C4-2B (cell line): ENCODE measurements around the gene SEMA6A.

Experiments used
- H3K27ac ChIP-seq: fragments of 450-650 bp; 2 replicates; pipeline ENCODE4 v1.5.1; 2017
- CTCF ChIP-seq: fragments of 450-650 bp; conservative IDR thresholded peaks from 2 replicates; pipeline ENCODE4 v1.5.1; 2017; ENCODE audit warnings: mild to moderate bottlenecking
- ZFX ChIP-seq: fragments of 450-650 bp; IDR thresholded peaks from 2 replicates; pipeline ENCODE4 v1.6.1; 2017

Gene SEMA6A

GRCh38 chr5:116534964-116535651 lies 39.5 kb downstream of the SEMA6A start:
- no peak overlapping the region for H3K27ac ChIP-seq
- no peak for TF ChIP-seq CTCF
- no peak for TF ChIP-seq ZFX

GRCh38 chr5:116532762-116533525 lies 41.7 kb downstream of the SEMA6A start:
- TF ChIP-seq ZFX: no peak
- TF ChIP-seq CTCF: no peak

GRCh38 chr5:116531635-116532034 lies 43.0 kb downstream of the SEMA6A start:
- H3K27ac ChIP-seq: no peak overlapping the region
- TF ChIP-seq ZFX (no peak), CTCF (no peak)

More at GRCh38 chr5:116532762-116533525, 41.7 kb downstream of the SEMA6A start:
- H3K27ac ChIP-seq: no peak overlapping the region

- TF ChIP-seq ZFX (no peak), CTCF (no peak)
- H3K27ac ChIP-seq: no peak overlapping the region
Measured at GRCh38 chr5:116531117-116531516, 43.5 kb downstream of the SEMA6A start.

- no peak overlapping the region for H3K27ac ChIP-seq
- TF ChIP-seq ZFX: no peak
- TF ChIP-seq CTCF: no peak
Measured at GRCh38 chr5:116530276-116530675, 44.3 kb downstream of the SEMA6A start.

- H3K27ac ChIP-seq: no peak overlapping the region
Measured at GRCh38 chr5:116529615-116530014, 45.0 kb downstream of the SEMA6A start.

More at GRCh38 chr5:116529615-116530014, 45.0 kb downstream of the SEMA6A start:
- no peak for TF ChIP-seq CTCF
- TF ChIP-seq ZFX: no peak
